VCaP (cell line): ENCODE results near the gene ENHO.

Experiments
- H3K27ac ChIP-seq: fragments of 450-650 bp; 2 replicates; pipeline ENCODE4 v1.5.1; 2017
- CTCF ChIP-seq: fragments of 450-650 bp; conservative IDR thresholded peaks from 2 replicates; pipeline ENCODE4 v1.5.1; 2017; ENCODE audit warnings: mild to moderate bottlenecking, moderate library complexity

The ENHO gene

GRCh38 chr9:34522971-34523797 lies at the start of gene ENHO:
Gene ENHO, minus strand, starts transcription at chr9:34522990. Its CDS starts 1,295 bp downstream, at chr9:34521695.
- TF ChIP-seq CTCF, result no peak
- peak within 1 kb of the TSS; percentile 53; the same call in 1 of the 2 replicates for H3K27ac ChIP-seq

- H3K27ac ChIP-seq, result no peak overlapping the region
- no peak for TF ChIP-seq CTCF
Measured at GRCh38 chr9:34572092-34572491, 49.3 kb upstream of the ENHO start.

GRCh38 chr9:34571481-34571810 lies 48.7 kb upstream of the ENHO start:
- H3K27ac ChIP-seq, result no peak overlapping the region
- TF ChIP-seq CTCF, result no peak

- no peak for TF ChIP-seq CTCF
- no peak overlapping the region for H3K27ac ChIP-seq
Measured at GRCh38 chr9:34570809-34571480, 48.2 kb upstream of the ENHO start.

DNA sequence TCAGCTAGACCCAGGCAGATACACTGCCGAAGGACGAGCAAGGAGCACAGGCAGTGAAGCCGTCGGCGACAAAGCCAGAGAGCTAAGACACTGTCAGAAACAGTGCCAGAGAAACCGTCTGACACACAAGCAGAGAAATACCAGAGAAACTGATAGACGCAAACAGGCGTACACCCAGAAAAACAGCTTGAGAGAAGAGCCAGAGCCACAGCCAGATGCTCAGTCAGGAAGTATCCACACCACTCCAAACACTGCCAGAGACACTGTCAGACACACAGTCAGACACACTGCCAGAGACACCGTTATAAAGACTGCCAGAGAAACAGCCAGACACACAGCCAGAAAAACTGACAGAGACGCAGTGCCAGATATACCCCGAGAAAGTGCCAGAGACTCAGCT lies 47.6 kb upstream of the ENHO start:
- no peak overlapping the region for H3K27ac ChIP-seq
- TF ChIP-seq CTCF, result no peak

GRCh38 chr9:34568774-34569173 lies 46.0 kb upstream of the ENHO start:
- no peak overlapping the region for H3K27ac ChIP-seq
- TF ChIP-seq CTCF, result no peak

DNA sequence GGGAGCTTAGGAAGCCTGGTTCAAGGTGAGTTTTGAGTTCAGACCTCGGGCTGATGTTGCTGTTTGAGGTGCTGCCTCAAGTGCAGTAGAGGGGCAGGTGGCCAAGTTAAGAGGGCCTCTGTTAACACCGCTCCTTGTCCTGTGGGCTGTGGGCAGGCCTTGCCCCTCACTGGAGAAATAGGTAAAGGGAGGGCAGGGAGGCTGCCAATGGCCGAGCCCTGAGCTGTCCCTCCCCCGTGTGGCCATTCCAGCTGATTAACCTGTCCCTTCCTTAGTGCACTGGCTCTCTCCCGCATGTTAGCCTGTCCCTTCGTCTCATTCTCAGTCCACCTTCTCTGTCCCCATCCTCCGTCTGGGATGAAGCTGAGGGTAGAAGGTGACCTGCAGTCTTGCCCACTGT lies 45.3 kb upstream of the ENHO start:
- no peak for TF ChIP-seq CTCF
- H3K27ac ChIP-seq, result no peak overlapping the region
